Fibroblast of skin of right quadriceps (primary cell): ENCODE measurements around the gene EPYC.
"Not testable (repeated sequence)": the region's sequence is repeated elsewhere in the genome, so short reads cannot be mapped to it uniquely, and the experiment has no call there.

Experiments used
- DNase-seq: peaks from one replicate; pipeline ENCODE4 v3.0.0-alpha.2; 2013

Gene EPYC

DNA sequence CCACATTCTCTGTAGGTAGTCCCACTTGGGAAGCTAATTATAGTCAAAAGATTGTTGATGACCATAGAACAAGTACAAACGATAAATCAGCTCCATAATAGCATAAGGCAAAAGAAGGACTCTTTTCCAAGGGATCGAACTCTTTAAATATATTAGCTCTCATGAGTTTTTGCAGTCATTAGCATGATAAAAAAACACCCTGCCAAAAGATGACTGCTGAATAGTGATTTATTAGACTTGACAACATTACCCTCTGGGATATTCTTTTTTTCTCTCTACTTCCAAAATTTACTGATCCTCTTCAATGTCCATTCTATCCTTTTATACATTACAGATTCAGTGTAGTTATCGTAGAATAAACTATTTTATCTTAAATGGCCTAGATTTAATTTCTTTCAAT, 14.2 kb downstream of the EPYC start:
- no peak for DNase-seq

DNA sequence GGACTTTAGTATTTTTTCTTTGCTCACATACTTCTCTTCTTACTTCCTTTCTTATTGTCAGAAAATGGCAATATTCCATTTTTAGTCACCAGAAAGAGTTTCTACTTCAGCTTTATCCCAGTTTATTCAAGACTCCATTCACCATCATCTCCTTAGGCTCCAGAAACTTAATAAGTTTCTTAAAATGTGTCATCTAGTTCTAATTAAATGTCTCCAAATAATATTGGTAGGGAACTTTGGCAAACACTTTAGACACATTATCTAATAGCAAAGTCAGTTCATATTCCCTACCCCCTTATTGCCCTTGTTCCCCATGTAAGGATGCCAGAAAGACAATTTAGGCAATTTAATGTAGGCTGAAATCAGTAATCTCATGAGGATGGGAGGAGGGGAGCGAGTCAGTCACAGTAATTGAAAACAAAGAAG, 15.1 kb downstream of the EPYC start:
- no peak for DNase-seq

DNA sequence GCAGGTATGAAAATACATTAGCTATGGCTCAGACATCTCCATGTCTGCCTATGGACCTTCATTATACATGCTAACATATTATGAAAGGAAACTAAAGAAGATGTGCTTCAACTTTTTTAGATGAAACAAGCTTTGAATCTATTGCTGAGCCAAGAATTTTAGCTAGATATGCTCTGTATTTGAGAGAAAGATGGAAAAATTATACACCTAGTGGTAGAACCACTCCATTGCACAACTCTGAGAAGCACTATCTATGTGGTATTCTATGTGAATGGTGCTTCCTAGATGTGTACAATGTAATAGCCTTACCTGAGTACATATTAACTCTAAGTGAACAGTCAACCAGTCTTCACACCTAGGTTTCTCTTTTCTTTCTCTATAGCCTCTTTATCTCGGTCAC, 17.3 kb downstream of the EPYC start:
- no peak for DNase-seq

DNA sequence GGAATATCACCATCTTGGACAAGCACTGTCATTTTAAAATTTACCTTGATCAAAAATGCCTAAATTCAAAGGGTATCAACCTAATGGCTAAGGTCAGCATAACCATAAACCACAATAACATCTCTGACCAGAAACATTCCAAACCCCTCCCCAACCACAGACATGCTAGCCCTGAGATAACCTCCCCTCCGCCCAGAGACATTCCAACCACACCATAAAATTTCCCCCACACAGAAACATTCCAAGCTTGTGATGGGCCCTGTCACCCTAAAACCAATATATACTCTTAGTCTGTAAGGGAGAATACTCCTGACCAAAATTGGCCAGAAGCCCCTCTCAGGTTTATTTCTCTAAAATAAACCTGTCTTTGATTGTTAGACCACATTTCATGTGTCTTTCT, 17.7 kb downstream of the EPYC start:
- DNase-seq, result peak; percentile 64

DNA sequence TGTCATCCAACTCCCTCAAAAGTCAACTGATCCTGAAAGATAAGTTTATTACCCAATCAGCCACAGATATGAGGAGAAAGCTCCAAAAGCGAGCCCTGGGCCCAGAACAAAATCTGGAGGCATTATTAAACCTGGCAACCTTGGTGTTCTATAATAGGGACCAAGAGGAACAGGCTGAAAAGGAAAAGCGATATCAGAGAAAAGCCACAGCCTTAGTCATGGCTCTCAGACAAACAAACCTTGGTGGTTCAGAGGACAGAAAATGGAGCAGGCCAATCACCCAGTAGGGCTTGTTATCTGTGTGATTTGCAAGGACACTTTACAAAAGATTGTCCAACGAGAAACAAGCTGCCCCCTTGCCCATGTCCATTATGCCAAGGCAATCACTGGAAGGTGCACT, 19.4 kb downstream of the EPYC start:
- not testable (repeated sequence) for DNase-seq

DNA sequence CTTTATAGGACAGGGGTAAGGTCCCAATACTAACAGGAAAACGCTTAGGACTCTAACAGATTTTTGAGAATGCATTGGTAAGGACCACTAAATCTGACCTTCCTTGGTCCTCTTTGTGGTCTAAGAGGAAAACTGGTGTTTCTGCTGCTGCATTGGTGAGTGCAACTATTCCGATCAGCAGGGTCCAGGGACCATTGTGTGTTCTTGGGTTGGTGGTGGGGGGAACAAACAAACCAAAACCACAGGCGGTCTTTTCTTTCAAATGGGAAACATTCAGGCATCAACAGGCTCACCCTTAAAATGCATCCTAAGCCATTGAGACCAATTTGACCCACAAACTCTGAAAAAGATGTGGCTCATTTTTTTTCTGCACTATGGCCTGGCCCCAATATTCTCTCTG, 20.7 kb downstream of the EPYC start:
- DNase-seq, result no peak

DNA sequence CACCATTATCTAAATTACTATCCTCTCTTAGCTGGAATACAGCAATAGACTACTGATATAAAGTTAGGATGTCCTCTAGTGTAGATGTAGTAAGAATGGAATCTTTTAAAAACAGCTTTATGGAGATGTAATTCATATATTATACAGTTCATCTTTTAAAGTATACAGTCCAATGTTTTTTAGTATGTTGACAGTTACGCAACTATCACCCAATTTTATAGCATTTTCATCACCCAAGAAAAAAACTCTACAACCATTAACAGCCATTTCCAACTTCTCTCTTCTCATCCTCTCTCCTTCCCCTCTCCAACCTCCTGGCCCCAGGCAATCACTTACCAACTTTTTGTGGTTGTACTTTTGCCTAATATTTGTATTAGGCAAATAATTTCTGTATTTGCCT, 22.6 kb downstream of the EPYC start:
- DNase-seq, result no peak

DNA sequence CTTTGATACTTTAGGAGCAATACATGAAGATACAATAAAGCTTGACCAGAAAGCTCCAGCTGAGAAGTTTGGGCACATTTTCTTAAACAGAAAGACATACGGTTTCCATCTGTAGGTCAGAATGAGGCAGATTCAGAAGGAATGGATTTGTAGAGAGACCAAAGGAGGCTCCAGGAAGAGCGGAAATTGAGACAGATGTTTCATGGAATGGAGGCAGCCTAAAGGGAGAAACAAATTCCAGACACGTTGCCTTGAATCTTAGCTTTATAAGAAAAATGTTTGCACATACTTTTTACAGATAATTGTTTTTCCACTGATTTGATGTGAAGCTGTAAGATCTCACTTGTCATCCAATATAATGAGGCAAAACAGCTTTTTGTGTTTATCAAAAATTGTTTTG, 24.8 kb downstream of the EPYC start:
- DNase-seq, result peak; percentile 67

DNA sequence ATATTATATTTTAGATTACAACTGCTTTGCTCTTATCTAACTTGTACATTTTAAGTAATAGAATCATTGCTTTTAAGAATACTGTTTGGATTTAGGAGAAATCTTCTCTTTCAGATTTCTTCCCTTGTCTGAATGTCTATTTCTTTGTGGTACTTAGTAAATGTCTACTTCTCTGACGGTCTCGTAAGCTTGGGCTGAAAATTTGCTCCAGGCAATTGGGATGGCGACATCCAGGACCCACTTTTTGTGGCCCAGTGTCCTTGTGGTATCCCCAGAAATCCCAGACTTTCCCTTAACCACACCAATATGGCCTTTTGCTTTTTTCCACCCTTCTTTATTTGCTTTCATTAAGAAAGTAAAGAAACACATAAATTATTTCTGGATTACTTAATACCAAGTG, 25.8 kb downstream of the EPYC start:
- no peak for DNase-seq

DNA sequence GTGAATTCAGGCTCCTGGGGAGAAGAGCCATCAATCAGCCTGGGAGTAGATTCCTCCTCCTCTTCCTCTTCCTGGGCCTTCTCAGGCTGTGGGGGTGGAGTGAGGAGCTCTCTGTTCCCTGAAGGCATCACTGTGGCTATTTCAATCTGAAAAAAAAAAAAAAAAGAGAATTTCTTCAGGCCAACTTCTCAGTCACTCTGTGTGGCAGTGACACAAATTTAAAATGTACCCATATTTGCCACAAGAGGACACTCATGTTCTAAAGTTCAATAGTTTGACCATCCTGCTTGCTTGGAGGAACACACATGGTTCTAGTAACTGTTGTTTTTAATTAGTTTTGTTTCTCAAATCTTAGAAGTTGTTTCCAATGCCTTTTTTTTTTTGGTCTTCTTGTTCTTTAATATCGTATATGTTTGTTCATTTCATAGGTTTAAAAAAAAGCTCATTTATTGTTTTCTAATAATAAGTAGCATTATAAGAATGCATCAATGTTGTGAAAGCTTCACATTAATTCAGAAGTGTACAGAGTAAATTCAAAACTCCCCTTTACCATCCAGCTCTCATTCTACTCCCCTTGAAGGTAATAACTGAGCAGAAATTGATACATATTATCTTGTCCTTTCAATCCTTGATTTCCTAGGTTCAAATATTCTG, 26.5 kb downstream of the EPYC start:
- DNase-seq, result peak; percentile 83

DNA sequence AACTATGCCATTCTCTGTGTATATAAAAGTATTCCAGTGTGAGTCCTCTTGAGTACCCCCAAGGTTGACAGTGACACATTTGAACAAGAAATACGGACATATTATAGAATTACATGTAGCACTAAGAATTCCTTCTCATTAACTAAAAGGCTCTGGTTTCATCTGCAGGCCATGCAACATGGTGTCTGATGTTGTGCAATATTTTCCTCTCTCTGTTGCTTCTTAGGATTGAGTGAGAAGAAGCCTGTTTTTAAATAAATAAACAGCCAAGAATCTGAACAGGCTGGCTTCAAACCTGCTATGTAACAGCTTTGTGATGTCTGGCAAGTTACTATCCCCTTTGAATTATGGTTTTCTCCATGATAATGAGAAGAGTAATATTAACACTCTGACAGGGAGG, 27.5 kb downstream of the EPYC start:
- DNase-seq, result peak; percentile 56

DNA sequence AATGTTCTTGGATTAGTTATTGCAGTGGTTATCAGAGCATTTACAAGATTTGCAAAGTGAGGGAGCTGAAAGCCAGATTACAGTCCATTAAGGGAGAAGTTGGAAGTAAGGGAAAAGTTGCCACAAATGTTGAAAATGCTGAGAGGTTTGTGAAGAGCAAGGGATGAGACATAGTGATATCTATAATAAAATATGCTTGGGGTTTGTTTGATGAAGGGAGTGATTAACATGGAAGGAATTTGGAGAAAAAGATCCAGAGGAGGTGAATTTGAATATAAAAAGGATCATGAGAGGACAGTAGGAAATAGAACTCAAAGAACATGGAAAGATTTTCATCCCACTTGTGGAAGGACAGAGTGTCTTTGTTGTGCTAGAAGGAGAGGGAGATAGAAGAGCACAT, 30.5 kb downstream of the EPYC start:
- peak; percentile 75 for DNase-seq

DNA sequence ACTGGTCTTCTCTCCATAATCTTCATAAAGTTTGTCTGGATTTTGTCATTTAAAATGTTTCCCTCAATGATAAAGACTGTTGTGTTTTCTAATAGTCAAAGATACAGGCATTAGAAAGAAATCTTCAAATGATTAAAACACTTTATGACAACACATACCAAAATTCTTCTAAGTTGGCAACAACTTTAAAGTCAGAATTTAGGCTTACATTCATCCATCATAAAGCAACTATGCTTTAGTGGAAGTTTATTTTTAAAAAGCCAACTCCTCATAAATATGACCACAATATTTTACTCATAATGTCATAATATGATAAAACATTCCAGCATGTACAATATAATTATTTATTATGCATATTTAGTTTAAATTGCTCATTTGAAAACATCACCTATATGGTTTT, 32.5 kb downstream of the EPYC start:
- DNase-seq, result no peak

DNA sequence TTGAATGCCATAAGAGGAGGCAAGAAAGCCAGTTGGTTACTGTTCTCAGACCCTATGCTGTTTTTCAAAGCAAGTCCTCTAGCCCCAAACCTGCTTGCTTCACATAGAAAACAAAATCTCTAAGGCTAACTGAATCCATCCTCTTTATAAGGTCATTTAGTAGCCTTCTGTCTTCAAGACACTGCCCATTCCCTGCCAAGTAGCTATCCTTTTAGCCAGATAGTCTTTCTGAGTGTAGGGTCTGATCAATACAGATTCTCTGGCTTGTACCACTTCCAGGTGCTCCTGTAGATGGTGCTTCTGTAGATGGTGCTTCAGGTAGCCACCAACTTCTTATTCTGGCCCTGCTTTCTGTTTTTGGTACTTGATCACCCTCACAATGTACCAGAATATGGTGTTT, 33.9 kb downstream of the EPYC start:
- DNase-seq, result no peak

DNA sequence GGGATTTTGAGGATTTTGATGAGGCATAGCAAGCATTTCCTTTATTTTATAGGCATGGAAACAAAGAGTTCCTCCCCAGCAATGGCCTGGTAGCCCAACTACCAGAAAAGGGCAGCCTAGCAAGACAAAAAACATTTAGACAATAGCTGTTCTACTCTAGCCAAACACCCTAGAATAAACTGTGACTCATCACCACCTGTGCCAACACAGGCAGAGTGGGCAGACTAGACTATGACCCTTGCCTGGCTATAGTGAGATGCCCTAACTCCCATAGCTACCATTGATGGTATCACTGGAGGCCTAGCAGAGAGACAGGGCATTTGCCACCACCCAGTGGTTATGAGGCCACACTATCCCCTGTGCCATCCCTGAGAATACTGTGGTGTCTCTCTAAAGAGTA, 34.3 kb downstream of the EPYC start:
- DNase-seq, result no peak

DNA sequence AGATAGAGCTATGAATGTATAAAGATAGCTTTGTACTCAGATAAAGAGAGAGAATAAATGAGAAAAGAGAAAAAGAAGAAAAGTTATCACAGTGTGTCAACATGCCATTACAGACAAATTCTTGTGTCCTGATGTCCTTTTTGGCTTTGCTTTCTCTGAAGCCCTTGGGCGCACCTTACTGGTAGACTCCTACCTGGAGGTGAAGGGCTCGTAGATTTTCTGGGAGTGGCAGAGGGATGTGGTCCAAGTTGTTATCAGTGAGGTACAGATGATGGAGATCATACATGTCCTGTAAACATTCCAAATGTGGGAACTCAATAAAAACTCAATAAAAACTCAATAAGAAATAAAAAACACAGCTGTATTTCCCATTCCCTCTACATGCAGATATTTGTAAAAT, 34.9 kb downstream of the EPYC start:
- no peak for DNase-seq

DNA sequence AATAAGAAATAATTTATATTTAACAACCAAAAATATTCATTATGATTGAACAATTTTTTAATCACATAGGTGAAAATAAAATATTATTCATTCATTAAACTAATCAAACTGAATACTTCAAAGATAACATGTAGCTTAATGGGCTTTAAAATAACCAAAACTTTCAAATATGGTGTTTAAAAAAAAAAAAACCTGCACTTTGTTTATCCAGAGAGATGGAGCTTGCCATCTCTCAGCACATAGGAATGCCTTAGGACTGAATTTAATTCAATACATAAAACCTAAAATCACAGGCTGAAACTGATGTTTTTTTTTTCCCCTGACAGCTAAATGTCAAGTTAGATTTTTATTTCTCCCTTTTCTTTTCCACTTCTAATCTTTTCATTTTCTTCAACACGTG, 35.4 kb downstream of the EPYC start:
- DNase-seq, result no peak

DNA sequence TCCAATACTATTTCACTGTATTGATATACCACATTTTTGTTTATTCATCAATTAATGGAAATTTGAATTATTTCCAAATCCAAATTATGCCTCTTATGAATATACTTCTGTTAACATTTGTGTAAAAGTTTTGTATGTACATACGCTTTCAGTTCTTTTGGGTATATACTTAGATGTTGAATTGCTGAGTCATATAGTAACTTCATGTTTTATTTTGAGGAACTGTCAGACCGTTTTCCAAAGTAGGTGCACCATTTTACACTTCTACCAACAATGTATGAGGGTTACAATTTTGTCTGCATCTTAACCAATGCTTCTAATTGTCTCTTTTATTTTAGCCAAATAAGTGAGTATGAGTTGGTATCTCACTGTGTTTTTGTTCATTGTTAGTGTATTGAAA, 39.6 kb downstream of the EPYC start:
- no peak for DNase-seq

DNA sequence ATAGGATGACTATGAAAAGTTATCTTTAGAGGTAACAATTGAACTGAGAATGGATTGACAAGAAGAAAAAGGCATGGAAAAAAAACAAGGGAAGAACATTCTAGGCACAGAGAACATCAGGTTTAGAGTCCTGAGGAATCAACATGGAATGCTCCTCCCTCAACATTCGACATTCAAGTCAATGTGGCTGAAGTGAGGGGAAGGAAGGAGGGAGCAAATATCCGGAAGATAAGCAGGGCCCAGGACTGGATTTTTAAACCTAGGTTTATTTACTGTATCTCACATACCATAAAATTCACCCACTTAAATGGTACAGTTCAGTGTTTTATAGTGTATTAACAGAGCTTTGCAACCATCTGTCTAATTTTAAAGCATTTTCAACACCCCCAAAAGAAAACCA, 40.2 kb downstream of the EPYC start:
- DNase-seq, result no peak

DNA sequence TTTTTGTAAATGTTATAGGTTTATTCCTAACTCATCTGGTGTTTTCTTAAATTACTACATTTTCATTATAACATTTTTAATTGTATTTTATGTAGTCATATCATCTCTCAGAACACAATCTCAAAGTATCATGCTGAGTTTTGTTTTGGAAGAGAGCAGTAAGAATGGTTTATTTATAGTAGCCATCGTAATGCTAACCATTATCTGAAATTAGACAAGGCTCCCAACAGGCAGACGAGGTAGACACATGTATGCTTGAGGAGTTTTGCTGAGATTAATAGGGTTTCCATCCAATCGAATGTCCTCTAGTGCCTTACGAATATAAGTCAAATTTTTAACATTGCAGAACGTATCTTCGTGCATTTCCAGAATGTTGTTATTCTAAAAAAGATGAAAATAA, 40.8 kb downstream of the EPYC start:
- no peak for DNase-seq

DNA sequence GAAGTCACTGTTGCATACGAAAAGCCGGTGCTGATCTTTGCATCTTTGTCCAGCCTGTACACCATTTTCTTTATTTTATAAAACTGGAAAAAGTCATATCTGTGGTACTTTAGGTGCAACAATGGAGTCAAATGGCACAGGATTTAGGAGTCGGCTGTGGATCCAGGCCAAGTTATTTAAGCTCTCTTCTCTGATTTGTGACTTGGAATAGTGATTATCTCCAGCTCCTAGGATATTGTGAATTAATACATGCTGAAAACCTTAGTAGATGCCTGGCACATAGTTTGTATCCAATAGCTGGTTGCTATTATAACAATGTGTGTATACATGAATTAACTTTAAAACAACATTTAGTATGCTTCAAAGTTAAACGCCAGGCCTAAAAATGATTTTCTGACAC, 43.6 kb downstream of the EPYC start:
- DNase-seq, result no peak

DNA sequence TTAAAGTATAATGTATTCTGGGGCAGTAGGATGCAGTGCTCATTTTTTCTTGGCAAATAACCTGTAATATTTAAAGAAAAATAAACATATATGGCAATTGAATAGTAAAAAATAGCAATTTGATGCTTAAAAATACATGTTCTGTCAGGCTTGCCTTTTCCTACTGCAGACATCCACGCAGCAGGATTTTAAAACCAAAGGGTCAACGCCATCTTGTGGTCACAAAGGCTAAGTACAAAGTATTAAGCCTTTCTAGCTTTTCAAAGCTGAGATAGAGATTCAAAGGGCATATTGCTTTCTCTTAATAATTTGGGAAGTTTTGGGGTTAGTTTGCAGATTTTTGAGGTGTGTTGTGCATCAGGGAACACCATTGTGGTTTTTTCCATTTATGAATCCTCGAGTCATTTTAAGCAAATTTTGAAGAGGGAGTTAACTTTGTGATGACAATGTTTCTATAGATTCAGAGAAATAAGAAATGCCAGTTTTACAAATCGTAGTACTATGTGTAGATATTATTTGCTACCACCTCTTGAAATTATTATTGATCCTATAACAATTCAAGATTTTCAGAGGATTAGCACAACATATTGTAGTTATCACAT, 45.1 kb downstream of the EPYC start:
- peak; percentile 56 for DNase-seq

DNA sequence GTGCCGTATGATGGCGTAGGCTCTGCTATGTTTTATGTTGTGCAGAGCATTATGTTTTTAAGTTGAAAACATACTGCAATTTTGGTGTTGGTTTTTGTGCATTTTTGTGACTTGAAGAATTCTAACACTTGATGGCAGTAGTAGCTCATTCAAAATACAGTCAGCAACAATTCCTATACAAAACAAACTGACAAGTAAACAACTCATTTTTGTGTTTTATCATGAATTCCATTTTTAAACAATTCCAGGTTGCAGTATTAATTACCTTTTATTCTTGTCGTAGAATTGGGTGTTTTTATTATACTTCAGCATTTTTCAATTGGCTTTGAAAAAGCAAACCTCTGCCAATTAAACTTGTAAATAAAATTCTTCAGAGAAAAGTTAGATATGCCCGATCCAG, 45.7 kb downstream of the EPYC start:
- peak; percentile 22 for DNase-seq

DNA sequence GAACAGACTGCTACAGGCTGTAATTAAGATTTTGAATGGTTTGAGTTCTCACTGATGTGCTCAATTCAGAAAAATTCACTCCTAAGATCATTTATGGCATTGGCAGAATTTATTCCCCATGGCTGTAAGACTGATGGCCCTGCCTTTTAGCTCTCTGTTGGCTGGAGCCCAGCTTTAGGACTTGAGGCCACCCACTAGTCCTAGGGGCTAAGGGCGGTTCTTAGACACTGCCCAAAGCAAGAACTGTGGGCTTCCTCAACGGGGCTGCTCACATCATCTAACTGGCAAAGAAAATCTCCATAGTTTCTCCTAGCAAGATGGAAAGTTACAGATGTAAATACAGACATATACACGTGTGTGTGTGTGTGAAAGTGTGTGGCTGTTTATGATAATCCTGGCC, 46.4 kb downstream of the EPYC start:
- no peak for DNase-seq

DNA sequence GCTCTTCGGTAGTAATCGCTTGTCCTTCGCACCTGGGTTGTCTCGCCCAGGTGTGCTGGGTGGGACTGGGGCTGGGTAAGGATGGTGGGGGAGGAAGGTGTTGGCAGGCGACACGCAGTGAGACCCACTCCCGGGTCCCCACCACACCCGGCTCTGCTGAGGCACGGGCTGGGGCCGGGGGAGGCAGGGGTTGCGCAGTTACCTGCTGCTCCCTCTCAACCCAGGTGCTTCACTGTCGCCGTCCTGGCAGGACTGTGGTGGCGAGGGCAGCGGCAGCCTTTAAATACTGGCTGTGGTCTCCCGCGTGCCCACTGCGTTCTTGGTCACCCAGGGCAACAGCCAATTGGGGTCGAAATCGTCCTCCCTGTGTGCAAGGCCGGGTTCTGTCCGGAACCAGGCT, 49.9 kb downstream of the EPYC start, which contains the start of gene CCER1:
CCER1 (minus strand) TSS at position 256 of the 400 bp plus-strand sequence. CDS start 434 bp downstream, outside the sequence.
- no peak for DNase-seq
